Lower leg skin (tissue), 3 donors: ENCODE data around the gene INSYN2A.

ENCODE experiments used
- POLR2A ChIP-seq, 2 donors: fragments of 450-650 bp; IDR thresholded peaks; one replicate each; pipeline ENCODE4 v1.6.1; 2016 to 2017; ENCODE audit warnings: antibody characterized with exemption in 2 of 2, mild to moderate bottlenecking in 1 of 2, moderate library complexity in 1 of 2
- TF ChIP-seq, protein P1 (sequence below), 3 donors: fragments of 450-650 bp; IDR thresholded peaks; one replicate each; pipeline ENCODE4 v1.5.1; 2016; ENCODE audit warnings: antibody characterized with exemption in 3 of 3, mild to moderate bottlenecking in 3 of 3, moderate library complexity in 2 of 3

DNA sequence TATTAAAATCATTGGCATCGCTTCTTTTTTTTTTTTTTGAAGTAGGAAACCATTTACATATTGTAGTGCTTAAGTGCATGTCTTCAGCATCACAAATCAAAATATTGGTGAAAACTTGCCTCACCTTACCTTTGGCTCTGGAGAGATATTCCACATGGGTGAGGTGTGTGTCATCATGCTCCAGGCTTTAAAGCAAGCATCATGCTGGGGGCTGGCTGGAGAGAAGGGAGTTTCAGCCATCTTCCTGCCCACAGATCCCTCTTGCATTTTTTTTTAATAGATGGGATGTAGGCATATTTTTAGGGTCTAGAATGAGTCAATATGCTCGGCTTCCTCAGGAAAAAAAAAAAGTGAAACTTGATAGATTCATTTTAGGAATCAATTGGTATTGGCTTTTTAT is 2.3 kb upstream of the INSYN2A start:
- no peak for TF ChIP-seq POLR2A (IDR thresholded peaks at IDR 0.05)
- TF ChIP-seq, protein P1, sequence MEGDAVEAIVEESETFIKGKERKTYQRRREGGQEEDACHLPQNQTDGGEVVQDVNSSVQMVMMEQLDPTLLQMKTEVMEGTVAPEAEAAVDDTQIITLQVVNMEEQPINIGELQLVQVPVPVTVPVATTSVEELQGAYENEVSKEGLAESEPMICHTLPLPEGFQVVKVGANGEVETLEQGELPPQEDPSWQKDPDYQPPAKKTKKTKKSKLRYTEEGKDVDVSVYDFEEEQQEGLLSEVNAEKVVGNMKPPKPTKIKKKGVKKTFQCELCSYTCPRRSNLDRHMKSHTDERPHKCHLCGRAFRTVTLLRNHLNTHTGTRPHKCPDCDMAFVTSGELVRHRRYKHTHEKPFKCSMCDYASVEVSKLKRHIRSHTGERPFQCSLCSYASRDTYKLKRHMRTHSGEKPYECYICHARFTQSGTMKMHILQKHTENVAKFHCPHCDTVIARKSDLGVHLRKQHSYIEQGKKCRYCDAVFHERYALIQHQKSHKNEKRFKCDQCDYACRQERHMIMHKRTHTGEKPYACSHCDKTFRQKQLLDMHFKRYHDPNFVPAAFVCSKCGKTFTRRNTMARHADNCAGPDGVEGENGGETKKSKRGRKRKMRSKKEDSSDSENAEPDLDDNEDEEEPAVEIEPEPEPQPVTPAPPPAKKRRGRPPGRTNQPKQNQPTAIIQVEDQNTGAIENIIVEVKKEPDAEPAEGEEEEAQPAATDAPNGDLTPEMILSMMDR (IDR thresholded peaks at IDR 0.05) = no peak
